ENCODE measurements around the gene ZBTB4.

Gene ZBTB4

DNA sequence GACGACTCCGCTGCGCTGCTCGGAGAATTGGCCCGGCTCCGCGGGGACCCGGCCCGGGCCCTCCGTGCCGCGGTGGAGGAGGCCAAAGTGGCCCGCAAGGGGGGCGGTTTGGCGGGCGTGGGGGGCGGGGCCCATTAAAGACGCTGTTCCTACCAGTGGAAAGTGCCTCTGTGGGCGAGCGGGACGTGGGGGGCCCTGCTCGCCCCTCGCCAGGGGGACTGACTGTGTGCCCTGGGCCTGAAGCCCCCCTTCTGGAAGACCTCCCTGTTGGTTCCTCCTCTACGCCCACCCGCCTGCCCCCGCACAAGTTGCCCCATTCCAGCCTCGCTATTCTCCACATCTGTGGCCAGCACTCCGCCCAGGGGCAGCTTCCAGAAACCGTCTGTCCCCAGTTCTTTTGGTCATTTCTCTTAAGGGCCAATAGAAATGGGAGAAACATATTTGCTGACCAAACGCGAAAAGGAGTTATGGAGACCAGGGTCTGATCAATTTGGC, 42.0 kb downstream of the ZBTB4 start:
- ATAC-seq (ENCODE audit: insufficient read depth, low read depth), result no peak
- no peak for DNase-seq
- H3K4me2 ChIP-seq (ENCODE audit: insufficient read depth, low read length), result peak overlapping the region; percentile 39
- H4K20me1 ChIP-seq (ENCODE audit: insufficient read depth, low read length), result no peaks in the 10 kb centered on the region
- no peak overlapping the region for H3K27ac ChIP-seq (ENCODE audit: low read length)
- TF ChIP-seq, protein P1, sequence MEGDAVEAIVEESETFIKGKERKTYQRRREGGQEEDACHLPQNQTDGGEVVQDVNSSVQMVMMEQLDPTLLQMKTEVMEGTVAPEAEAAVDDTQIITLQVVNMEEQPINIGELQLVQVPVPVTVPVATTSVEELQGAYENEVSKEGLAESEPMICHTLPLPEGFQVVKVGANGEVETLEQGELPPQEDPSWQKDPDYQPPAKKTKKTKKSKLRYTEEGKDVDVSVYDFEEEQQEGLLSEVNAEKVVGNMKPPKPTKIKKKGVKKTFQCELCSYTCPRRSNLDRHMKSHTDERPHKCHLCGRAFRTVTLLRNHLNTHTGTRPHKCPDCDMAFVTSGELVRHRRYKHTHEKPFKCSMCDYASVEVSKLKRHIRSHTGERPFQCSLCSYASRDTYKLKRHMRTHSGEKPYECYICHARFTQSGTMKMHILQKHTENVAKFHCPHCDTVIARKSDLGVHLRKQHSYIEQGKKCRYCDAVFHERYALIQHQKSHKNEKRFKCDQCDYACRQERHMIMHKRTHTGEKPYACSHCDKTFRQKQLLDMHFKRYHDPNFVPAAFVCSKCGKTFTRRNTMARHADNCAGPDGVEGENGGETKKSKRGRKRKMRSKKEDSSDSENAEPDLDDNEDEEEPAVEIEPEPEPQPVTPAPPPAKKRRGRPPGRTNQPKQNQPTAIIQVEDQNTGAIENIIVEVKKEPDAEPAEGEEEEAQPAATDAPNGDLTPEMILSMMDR (IDR thresholded peaks at IDR 0.05; ENCODE audit: borderline replicate concordance, extremely low read depth, low read length, poor library complexity, severe bottlenecking), result no peak
- TF ChIP-seq EZH2 (IDR thresholded peaks at IDR 0.05; ENCODE audit: borderline replicate concordance, low read depth, low read length, severe bottlenecking), result no peak
- H3K9ac ChIP-seq (ENCODE audit: low read depth, low read length), result no peak overlapping the region
- no peaks in the 10 kb centered on the region for H3K27me3 ChIP-seq (ENCODE audit: insufficient read depth, low read length, poor library complexity)
- H3K4me3 ChIP-seq (ENCODE audit: low read depth in 1 of 2, low read length in 2 of 2), result no peak overlapping the region
- H3K4me1 ChIP-seq (ENCODE audit: insufficient read depth, low read length), result peaks cover 17% of the 10 kb centered on the region
- peaks cover 15% of the 10 kb centered on the region for H3K79me2 ChIP-seq (ENCODE audit: insufficient read depth, low read length)
- peaks cover 4% of the 10 kb centered on the region; the same call in 1 of the 2 replicates for H3K36me3 ChIP-seq (ENCODE audit: insufficient read depth, low read length)
- no peaks in the 10 kb centered on the region for H3K9me3 ChIP-seq (ENCODE audit: insufficient read depth, low read length, severe bottlenecking)
- H2AFZ ChIP-seq (ENCODE audit: low read depth, low read length), result no peak overlapping the region

DNA sequence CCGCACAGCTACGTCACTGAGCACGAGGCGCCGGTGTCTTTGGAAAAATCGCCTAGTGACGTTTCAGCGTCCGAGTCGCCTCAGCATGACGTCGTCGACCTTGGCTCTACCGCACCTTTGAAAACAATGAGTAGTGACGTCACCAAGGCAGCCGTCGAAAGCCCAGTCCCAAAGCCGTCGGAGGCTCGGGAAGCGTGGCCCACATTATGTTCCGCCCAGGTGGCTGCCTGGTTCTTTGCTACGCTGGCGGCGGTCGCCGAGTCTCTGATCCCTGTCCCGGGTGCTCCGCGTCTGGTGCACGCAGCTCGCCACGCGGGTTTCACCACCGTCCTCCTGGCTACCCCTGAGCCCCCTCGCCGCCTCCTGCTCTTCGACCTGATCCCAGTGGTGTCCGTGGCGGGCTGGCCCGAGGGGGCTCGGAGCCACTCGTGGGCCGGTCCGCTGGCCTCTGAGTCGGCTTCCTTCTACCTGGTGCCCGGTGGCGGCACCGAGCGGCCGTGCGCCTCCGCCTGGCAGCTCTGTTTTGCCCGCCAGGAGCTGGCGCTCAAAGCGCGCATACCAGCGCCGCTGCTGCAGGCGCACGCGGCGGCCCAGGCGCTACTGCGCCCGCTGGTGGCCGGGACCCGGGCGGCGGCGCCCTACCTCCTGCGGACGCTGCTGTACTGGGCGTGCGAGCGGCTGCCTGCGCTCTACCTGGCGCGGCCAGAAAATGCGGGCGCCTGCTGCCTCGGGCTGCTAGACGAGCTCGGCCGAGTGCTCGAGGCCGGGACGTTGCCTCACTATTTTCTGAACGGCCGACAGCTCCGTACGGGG, 42.7 kb downstream of the ZBTB4 start:
- no peaks in the 10 kb centered on the region for H4K20me1 ChIP-seq (ENCODE audit: insufficient read depth, low read length)
- no peaks in the 10 kb centered on the region for H3K9me3 ChIP-seq (ENCODE audit: insufficient read depth, low read length, severe bottlenecking)
- H3K27me3 ChIP-seq (ENCODE audit: insufficient read depth, low read length, poor library complexity), result no peaks in the 10 kb centered on the region
- peaks cover 17% of the 10 kb centered on the region for H3K4me1 ChIP-seq (ENCODE audit: insufficient read depth, low read length)
- H3K9ac ChIP-seq (ENCODE audit: low read depth, low read length), result peak overlapping the region; percentile 64
- H3K4me3 ChIP-seq (ENCODE audit: low read depth in 1 of 2, low read length in 2 of 2), result peak overlapping the region in 1 of 2 experiments; percentile 82; a peak in 2 of 4 replicates
- TF ChIP-seq, protein P1 (IDR thresholded peaks at IDR 0.05; ENCODE audit: borderline replicate concordance, extremely low read depth, low read length, poor library complexity, severe bottlenecking), result peak; percentile 53
- TF ChIP-seq EZH2 (IDR thresholded peaks at IDR 0.05; ENCODE audit: borderline replicate concordance, low read depth, low read length, severe bottlenecking), result no peak
- H3K36me3 ChIP-seq (ENCODE audit: insufficient read depth, low read length), result peaks cover 4% of the 10 kb centered on the region; the same call in 1 of the 2 replicates
- ATAC-seq (ENCODE audit: insufficient read depth, low read depth), result peak; percentile 46
- peak overlapping the region; percentile 90 for H3K4me2 ChIP-seq (ENCODE audit: insufficient read depth, low read length)
- no peak overlapping the region for H2AFZ ChIP-seq (ENCODE audit: low read depth, low read length)
- H3K27ac ChIP-seq (ENCODE audit: low read length), result no peak overlapping the region; the same call in 1 of the 2 replicates
- peaks cover 15% of the 10 kb centered on the region for H3K79me2 ChIP-seq (ENCODE audit: insufficient read depth, low read length)
- DNase-seq, result peak; percentile 57

DNA sequence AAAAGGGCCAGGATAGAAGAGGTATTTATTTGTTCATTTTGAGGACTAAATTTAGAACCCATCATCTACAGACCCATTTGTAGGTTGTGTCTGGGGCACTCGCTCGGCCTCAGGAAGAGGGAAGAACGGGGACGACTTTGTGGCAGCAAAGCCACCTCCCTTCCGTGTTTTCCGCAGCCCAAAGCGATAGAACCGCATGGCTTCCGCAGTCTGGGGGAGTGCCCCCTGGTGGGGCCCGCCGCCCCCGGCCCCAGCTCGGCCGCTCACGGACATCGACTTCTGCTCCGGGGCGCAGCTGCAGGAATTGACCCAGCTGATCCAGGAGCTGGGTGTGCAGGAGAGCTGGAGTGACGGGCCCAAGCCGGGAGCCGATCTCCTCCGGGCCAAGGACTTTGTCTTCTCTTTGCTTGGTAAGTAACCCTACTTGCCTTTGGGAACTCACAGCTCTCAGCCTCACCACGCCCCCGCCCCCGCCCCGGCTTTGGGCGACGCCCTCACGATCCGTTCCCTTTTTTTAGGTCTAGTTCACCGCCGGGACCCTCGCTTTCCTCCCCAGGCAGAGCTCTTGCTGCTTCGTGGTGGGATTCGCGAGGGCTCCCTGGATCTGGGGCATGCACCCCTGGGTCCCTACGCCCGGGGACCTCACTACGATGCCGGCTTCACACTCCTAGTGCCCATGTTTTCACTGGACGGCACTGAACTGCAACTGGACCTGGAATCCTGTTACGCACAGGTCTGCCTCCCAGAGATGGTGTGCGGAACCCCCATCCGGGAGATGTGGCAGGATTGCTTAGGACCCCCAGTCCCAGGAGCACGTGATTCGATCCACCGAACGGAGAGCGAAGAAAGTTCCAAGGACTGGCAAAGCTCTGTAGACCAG, 43.5 kb downstream of the ZBTB4 start:
- peaks cover 17% of the 10 kb centered on the region for H3K4me1 ChIP-seq (ENCODE audit: insufficient read depth, low read length)
- peak overlapping the region; percentile 86 for H2AFZ ChIP-seq (ENCODE audit: low read depth, low read length)
- H3K9me3 ChIP-seq (ENCODE audit: insufficient read depth, low read length, severe bottlenecking), result no peaks in the 10 kb centered on the region
- peak; percentile 53 for DNase-seq
- peak overlapping the region; percentile 90 for H3K4me2 ChIP-seq (ENCODE audit: insufficient read depth, low read length)
- no peaks in the 10 kb centered on the region for H3K27me3 ChIP-seq (ENCODE audit: insufficient read depth, low read length, poor library complexity)
- H3K9ac ChIP-seq (ENCODE audit: low read depth, low read length), result peak overlapping the region; percentile 64
- TF ChIP-seq EZH2 (IDR thresholded peaks at IDR 0.05; ENCODE audit: borderline replicate concordance, low read depth, low read length, severe bottlenecking), result no peak
- TF ChIP-seq, protein P1 (IDR thresholded peaks at IDR 0.05; ENCODE audit: borderline replicate concordance, extremely low read depth, low read length, poor library complexity, severe bottlenecking), result peak; percentile 41
- peaks cover 15% of the 10 kb centered on the region for H3K79me2 ChIP-seq (ENCODE audit: insufficient read depth, low read length)
- H4K20me1 ChIP-seq (ENCODE audit: insufficient read depth, low read length), result no peaks in the 10 kb centered on the region
- peak; percentile 32 for ATAC-seq (ENCODE audit: insufficient read depth, low read depth)
- peak overlapping the region; percentile 77 for H3K27ac ChIP-seq (ENCODE audit: low read length)
- H3K4me3 ChIP-seq (ENCODE audit: low read depth in 1 of 2, low read length in 2 of 2), result peak overlapping the region; percentile 72 to 82
- H3K36me3 ChIP-seq (ENCODE audit: insufficient read depth, low read length), result peaks cover 4% of the 10 kb centered on the region; the same call in 1 of the 2 replicates
